ENCODE results near the gene SLC6A11.

SLC6A11 gene

GRCh38 chr3:10892622-10893021 is 76.6 kb downstream of the SLC6A11 start:
- H3K23ac ChIP-seq (ENCODE audit: low read length), result no peak overlapping the region
- DNase-seq, result no peak

GRCh38 chr3:10901296-10901945 is 85.4 kb downstream of the SLC6A11 start:
- Histone ChIP-seq H3K36me3 (ENCODE audit: control insufficient read depth, insufficient read depth, low read length) (no peaks in the 10 kb centered on the region), H3K79me2 (ENCODE audit: control insufficient read depth, insufficient read depth, low read length) (no peaks in the 10 kb centered on the region), H3K4me3 (ENCODE audit: low read length) (no peak overlapping the region), H4K8ac (ENCODE audit: low read depth, low read length) (no peak overlapping the region), H3K18ac (ENCODE audit: low read length) (no peak overlapping the region), H2BK5ac (ENCODE audit: low read length) (no peak overlapping the region), H3K4me1 (ENCODE audit: control insufficient read depth, low read depth, low read length) (no peaks in the 10 kb centered on the region), H4K5ac (ENCODE audit: low read length) (no peak overlapping the region), H3K4me2 (ENCODE audit: low read length) (no peak overlapping the region), H2BK120ac (ENCODE audit: low read depth, low read length) (no peak overlapping the region), H3K27ac (ENCODE audit: low read depth, low read length) (no peak overlapping the region), H3K23ac (ENCODE audit: low read length) (no peak overlapping the region), H3K9ac (ENCODE audit: low read length) (no peak overlapping the region), H3K79me1 (ENCODE audit: low read length) (no peaks in the 10 kb centered on the region), H2BK15ac (replicated peaks; ENCODE audit: low read depth) (no peak overlapping the region), H3K4ac (ENCODE audit: low read depth, low read length) (no peak overlapping the region), H3K27me3 (ENCODE audit: insufficient read depth, low read length, poor library complexity) (no peaks in the 10 kb centered on the region), H2AK5ac (ENCODE audit: low read length) (no peak overlapping the region), H3K56ac (ENCODE audit: low read length) (no peak overlapping the region)
- WGBS (ENCODE audit: extremely low coverage, insufficient coverage, low lambda C conversion rate), result no CpG with 5 or more reads among the region's 13 CpGs
- no peak for DNase-seq

More at GRCh38 chr3:10892622-10893021, 76.6 kb downstream of the SLC6A11 start:
- Histone ChIP-seq H3K27ac (ENCODE audit: low read depth, low read length) (no peak overlapping the region), H3K79me2 (ENCODE audit: control insufficient read depth, insufficient read depth, low read length) (no peaks in the 10 kb centered on the region), H3K56ac (ENCODE audit: low read length) (no peak overlapping the region), H2BK5ac (ENCODE audit: low read length) (no peak overlapping the region), H3K79me1 (ENCODE audit: low read length) (no peaks in the 10 kb centered on the region), H3K4me3 (ENCODE audit: low read length) (no peak overlapping the region), H3K27me3 (ENCODE audit: insufficient read depth, low read length, poor library complexity) (no peaks in the 10 kb centered on the region), H3K9ac (ENCODE audit: low read length) (no peak overlapping the region), H3K4ac (ENCODE audit: low read depth, low read length) (no peak overlapping the region), H2BK15ac (replicated peaks; ENCODE audit: low read depth) (no peak overlapping the region), H4K8ac (ENCODE audit: low read depth, low read length) (no peak overlapping the region), H3K18ac (ENCODE audit: low read length) (no peak overlapping the region), H2AK5ac (ENCODE audit: low read length) (no peak overlapping the region), H2BK120ac (ENCODE audit: low read depth, low read length) (no peak overlapping the region), H3K36me3 (ENCODE audit: control insufficient read depth, insufficient read depth, low read length) (no peaks in the 10 kb centered on the region), H4K5ac (ENCODE audit: low read length) (no peak overlapping the region), H3K4me1 (ENCODE audit: control insufficient read depth, low read depth, low read length) (no peaks in the 10 kb centered on the region), H3K4me2 (ENCODE audit: low read length) (no peak overlapping the region)
- WGBS (ENCODE audit: extremely low coverage, insufficient coverage, low lambda C conversion rate), result no CpG with 5 or more reads among the region's 5 CpGs

GRCh38 chr3:10907262-10907661 is 91.2 kb downstream of the SLC6A11 start:
- no CpG with 5 or more reads among the region's 1 CpG for WGBS (ENCODE audit: extremely low coverage, insufficient coverage, low lambda C conversion rate)
- Histone ChIP-seq H3K79me2 (ENCODE audit: control insufficient read depth, insufficient read depth, low read length) (no peaks in the 10 kb centered on the region), H3K4ac (ENCODE audit: low read depth, low read length) (no peak overlapping the region), H3K27ac (ENCODE audit: low read depth, low read length) (no peak overlapping the region), H2BK15ac (replicated peaks; ENCODE audit: low read depth) (no peak overlapping the region), H3K56ac (ENCODE audit: low read length) (no peak overlapping the region), H3K27me3 (ENCODE audit: insufficient read depth, low read length, poor library complexity) (peaks cover 2% of the 10 kb centered on the region), H3K79me1 (ENCODE audit: low read length) (no peaks in the 10 kb centered on the region), H3K4me3 (ENCODE audit: low read length) (no peak overlapping the region), H4K8ac (ENCODE audit: low read depth, low read length) (no peak overlapping the region), H3K4me1 (ENCODE audit: control insufficient read depth, low read depth, low read length) (no peaks in the 10 kb centered on the region), H3K4me2 (ENCODE audit: low read length) (no peak overlapping the region), H3K9ac (ENCODE audit: low read length) (no peak overlapping the region), H3K18ac (ENCODE audit: low read length) (no peak overlapping the region), H2AK5ac (ENCODE audit: low read length) (no peak overlapping the region), H2BK120ac (ENCODE audit: low read depth, low read length) (no peak overlapping the region), H3K36me3 (ENCODE audit: control insufficient read depth, insufficient read depth, low read length) (no peaks in the 10 kb centered on the region), H3K23ac (ENCODE audit: low read length) (no peak overlapping the region), H2BK5ac (ENCODE audit: low read length) (no peak overlapping the region), H4K5ac (ENCODE audit: low read length) (no peak overlapping the region)
- peak; percentile 4 for DNase-seq

- H2AK5ac ChIP-seq (ENCODE audit: low read length), result no peak overlapping the region
- H3K56ac ChIP-seq (ENCODE audit: low read length), result no peak overlapping the region
- H3K27me3 ChIP-seq (ENCODE audit: insufficient read depth, low read length, poor library complexity), result peaks cover 2% of the 10 kb centered on the region
- H3K23ac ChIP-seq (ENCODE audit: low read length), result no peak overlapping the region
- WGBS (ENCODE audit: extremely low coverage, insufficient coverage, low lambda C conversion rate), result no CpG with 5 or more reads among the region's 3 CpGs
- H3K79me2 ChIP-seq (ENCODE audit: control insufficient read depth, insufficient read depth, low read length), result no peaks in the 10 kb centered on the region
- no peak overlapping the region for H2BK120ac ChIP-seq (ENCODE audit: low read depth, low read length)
- H3K4ac ChIP-seq (ENCODE audit: low read depth, low read length), result no peak overlapping the region
- DNase-seq, result no peak
- no peak overlapping the region for H2BK5ac ChIP-seq (ENCODE audit: low read length)
- H3K4me1 ChIP-seq (ENCODE audit: control insufficient read depth, low read depth, low read length), result no peaks in the 10 kb centered on the region
- no peak overlapping the region for H4K5ac ChIP-seq (ENCODE audit: low read length)
- H3K4me2 ChIP-seq (ENCODE audit: low read length), result no peak overlapping the region
- no peaks in the 10 kb centered on the region for H3K79me1 ChIP-seq (ENCODE audit: low read length)
- H3K18ac ChIP-seq (ENCODE audit: low read length), result no peak overlapping the region
- H3K4me3 ChIP-seq (ENCODE audit: low read length), result no peak overlapping the region
- no peaks in the 10 kb centered on the region for H3K36me3 ChIP-seq (ENCODE audit: control insufficient read depth, insufficient read depth, low read length)
- H2BK15ac ChIP-seq (replicated peaks; ENCODE audit: low read depth), result no peak overlapping the region
- no peak overlapping the region for H3K9ac ChIP-seq (ENCODE audit: low read length)
- H4K8ac ChIP-seq (ENCODE audit: low read depth, low read length), result no peak overlapping the region
- H3K27ac ChIP-seq (ENCODE audit: low read depth, low read length), result no peak overlapping the region
Measured at GRCh38 chr3:10910367-10910766, 94.3 kb downstream of the SLC6A11 start.

GRCh38 chr3:10911350-10912002 is 95.4 kb downstream of the SLC6A11 start:
- Histone ChIP-seq H3K27ac (ENCODE audit: low read depth, low read length) (no peak overlapping the region), H3K27me3 (ENCODE audit: insufficient read depth, low read length, poor library complexity) (peaks cover 2% of the 10 kb centered on the region), H3K56ac (ENCODE audit: low read length) (no peak overlapping the region), H3K4me3 (ENCODE audit: low read length) (no peak overlapping the region), H3K4me2 (ENCODE audit: low read length) (no peak overlapping the region), H3K79me2 (ENCODE audit: control insufficient read depth, insufficient read depth, low read length) (no peaks in the 10 kb centered on the region), H2AK5ac (ENCODE audit: low read length) (no peak overlapping the region), H3K23ac (ENCODE audit: low read length) (no peak overlapping the region), H3K4me1 (ENCODE audit: control insufficient read depth, low read depth, low read length) (no peaks in the 10 kb centered on the region), H4K5ac (ENCODE audit: low read length) (no peak overlapping the region), H3K36me3 (ENCODE audit: control insufficient read depth, insufficient read depth, low read length) (no peaks in the 10 kb centered on the region), H2BK120ac (ENCODE audit: low read depth, low read length) (no peak overlapping the region), H2BK5ac (ENCODE audit: low read length) (no peak overlapping the region), H3K18ac (ENCODE audit: low read length) (no peak overlapping the region), H4K8ac (ENCODE audit: low read depth, low read length) (no peak overlapping the region), H3K9ac (ENCODE audit: low read length) (no peak overlapping the region), H3K79me1 (ENCODE audit: low read length) (no peaks in the 10 kb centered on the region), H3K4ac (ENCODE audit: low read depth, low read length) (no peak overlapping the region), H2BK15ac (replicated peaks; ENCODE audit: low read depth) (no peak overlapping the region)
- no peak for DNase-seq
- WGBS (ENCODE audit: extremely low coverage, insufficient coverage, low lambda C conversion rate), result no CpG with 5 or more reads among the region's 2 CpGs
